Fibroblast of villous mesenchyme (primary cell): ENCODE measurements around the gene IL12RB2. TPM values are rescaled to one million over a fixed set of nuclear protein-coding genes. Genes with fewer than 3 reads are reported as not detected.

Experiments used
- DNase-seq: peaks from one replicate; pipeline ENCODE4 v3.0.0-alpha.2; 2010; ENCODE audit warnings: low read depth
- H3K4me3 ChIP-seq: 2 replicates; pipeline ENCODE4 v1.5.1; 2011; ENCODE audit warnings: low read depth, mild to moderate bottlenecking, low read length
- total RNA-seq: library from RNA; depleted of rRNA; stranded (reverse); fragments of >200 nt; gene quantifications from 2 replicates; pipeline ENCODE4 v1.2.3, GENCODE V29; 2012
- TF ChIP-seq, protein P1 (sequence below): IDR thresholded peaks from 2 replicates; pipeline ENCODE4 v1.5.1; 2012; ENCODE audit warnings: low read depth, mild to moderate bottlenecking, low read length; ENCODE audit not compliant: insufficient read depth

Gene IL12RB2
- total RNA-seq, 1 donor, result not detected

DNA sequence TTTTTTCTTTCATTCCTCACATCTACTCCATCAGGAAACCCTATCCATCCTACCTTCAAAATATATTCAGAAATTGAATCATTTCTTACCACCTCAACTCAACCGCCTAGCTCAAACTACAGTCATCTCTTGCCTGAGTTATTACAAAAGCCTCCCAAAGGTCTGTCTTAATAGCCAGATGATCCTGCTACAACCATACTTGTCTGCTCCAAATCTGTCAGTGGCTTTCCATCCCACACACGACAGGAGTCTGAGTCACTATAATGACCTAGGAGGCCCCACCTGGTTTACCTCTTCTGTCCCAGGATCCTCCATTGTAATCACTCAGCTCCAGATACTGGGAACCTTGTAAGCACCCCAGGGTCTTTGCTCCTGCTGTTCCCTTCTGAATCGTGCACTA is 37.1 kb upstream of the IL12RB2 start:
- TF ChIP-seq, protein P1, sequence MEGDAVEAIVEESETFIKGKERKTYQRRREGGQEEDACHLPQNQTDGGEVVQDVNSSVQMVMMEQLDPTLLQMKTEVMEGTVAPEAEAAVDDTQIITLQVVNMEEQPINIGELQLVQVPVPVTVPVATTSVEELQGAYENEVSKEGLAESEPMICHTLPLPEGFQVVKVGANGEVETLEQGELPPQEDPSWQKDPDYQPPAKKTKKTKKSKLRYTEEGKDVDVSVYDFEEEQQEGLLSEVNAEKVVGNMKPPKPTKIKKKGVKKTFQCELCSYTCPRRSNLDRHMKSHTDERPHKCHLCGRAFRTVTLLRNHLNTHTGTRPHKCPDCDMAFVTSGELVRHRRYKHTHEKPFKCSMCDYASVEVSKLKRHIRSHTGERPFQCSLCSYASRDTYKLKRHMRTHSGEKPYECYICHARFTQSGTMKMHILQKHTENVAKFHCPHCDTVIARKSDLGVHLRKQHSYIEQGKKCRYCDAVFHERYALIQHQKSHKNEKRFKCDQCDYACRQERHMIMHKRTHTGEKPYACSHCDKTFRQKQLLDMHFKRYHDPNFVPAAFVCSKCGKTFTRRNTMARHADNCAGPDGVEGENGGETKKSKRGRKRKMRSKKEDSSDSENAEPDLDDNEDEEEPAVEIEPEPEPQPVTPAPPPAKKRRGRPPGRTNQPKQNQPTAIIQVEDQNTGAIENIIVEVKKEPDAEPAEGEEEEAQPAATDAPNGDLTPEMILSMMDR, result no peak
- no peak for DNase-seq
- no peak overlapping the region for H3K4me3 ChIP-seq

DNA sequence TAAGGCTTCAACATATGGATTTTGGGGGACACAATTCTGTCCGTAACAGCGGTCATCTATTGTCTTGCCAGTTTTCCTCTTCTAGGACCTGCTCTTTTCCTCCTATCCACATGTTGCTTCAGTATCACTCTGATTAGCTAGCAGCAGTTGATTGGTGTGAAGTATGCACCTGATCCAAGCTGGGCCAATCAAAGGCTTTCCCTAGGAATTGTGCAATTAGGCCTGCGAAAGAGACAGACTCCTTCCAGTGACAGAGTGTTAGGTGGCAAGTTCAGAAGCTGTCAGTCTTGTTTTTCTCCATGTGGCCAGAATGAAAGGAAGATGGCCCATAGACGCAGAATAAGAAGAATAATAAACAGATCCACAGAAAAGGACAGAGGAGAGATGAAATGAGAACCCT is 34.1 kb upstream of the IL12RB2 start:
- no peak for DNase-seq
- TF ChIP-seq, protein P1, result no peak
- no peak overlapping the region for H3K4me3 ChIP-seq

DNA sequence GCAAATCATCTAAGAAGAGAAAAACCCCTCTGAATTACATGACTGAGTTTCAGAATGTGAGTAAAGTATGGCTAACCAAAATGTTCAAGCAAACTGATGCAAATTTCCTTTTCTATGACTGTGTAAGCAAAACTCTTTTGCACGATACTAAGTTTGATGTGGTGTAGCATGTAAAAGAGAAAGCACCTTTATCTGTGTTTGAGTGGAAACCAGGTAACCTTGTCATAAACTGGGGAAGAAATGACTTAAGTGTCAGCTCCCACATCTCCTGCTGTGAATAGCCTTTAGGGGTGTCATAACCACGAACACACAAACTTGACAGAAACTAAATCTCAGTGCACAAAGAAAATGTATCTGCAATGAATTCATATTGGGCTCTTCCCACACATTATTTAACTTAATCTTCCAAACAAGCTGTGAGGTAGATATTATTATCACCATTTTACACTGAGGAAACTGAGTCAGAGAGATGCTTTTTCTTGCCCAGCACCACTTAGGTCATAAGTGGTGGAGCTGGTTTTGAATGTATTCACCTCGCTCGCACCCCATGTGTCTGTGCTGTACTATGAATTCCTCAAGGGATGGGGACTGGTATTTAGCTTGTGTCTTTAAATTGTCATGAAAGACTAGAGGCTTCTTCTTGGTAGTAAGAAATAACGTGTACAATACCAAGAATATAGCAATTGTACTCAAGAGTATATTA is 32.9 kb upstream of the IL12RB2 start:
- H3K4me3 ChIP-seq, result no peak overlapping the region
- no peak for DNase-seq
- TF ChIP-seq, protein P1, result no peak

DNA sequence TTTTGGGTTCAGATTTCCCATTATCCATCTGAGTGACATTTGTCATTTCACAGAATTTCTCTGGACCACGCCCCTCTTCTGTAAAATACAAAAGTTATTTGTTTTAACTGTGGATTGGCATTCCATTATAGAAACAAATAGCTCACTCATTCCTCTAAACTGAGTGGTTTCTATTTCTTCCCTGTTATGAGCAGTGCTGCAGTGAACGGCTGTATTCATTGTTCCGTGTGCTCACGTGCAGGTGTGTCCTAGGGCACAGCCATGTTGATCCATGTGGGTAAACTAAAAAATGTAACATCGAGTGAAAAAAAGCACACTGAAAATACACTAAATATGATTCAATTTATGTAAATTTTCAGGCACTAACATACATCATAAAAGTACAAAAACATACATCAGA is 27.0 kb upstream of the IL12RB2 start:
- TF ChIP-seq, protein P1, result no peak
- H3K4me3 ChIP-seq, result no peak overlapping the region
- DNase-seq, result no peak

DNA sequence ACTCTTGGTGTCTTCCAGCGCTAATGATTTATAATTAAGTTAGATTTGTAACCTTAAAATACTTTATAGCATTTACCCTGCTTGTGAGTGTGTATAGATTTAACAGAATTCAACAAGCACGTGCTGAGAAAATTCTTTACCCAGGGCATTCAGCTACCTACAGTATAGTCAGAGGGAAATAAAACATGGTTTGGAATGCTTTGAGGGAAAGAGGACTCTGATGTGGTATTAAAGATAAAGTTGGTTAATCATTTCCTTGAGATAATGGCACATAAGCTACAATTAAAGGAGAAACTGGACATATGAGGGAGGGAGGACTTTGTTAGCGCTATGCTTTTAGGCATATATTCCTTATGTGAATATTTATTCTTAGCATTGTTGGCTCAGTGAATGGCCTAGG is 26.4 kb upstream of the IL12RB2 start:
- no peak overlapping the region for H3K4me3 ChIP-seq
- no peak for DNase-seq
- TF ChIP-seq, protein P1, result no peak

DNA sequence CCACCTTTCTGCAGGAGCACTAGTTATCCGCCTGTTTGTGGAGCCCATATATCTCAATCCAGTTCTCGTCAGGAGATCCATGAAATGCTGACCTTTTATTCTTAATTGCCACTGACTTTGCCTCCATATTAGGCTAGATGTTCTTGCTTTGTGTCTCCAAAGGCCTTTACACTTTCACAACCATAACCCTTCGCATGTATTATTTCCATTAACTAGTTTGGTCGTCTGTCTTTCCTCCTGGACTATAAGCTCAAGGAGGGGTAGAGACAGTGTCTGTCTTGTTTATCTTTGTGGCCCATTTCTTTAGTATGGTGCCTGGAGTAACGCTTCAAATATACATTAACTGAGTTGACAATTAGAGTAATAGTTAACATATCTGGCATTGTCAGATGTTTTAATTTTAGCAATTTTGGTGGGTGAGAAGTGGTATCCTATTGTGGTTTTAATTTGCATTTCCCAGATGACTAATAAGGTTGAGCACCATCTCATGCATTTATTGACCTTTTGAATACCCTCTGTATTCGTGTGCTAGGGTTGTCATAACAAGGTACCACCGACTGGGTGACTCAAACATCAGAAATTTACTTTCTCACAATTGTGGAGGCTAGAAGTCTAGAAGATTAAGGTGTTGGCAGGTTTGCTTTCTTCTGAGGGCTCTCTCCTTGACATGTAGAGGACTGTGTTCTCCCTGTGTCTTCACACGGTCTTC is 21.7 kb upstream of the IL12RB2 start:
- TF ChIP-seq, protein P1, result no peak
- DNase-seq, result no peak

More for the DNA sequence above, 21.7 kb upstream of the IL12RB2 start:
- no peak overlapping the region for H3K4me3 ChIP-seq
